ENCODE results near the gene ZNF565.
"Not testable (repeated sequence)": the region's sequence is repeated elsewhere in the genome, so short reads cannot be mapped to it uniquely, and the experiment has no call there.

ZNF565 gene

DNA sequence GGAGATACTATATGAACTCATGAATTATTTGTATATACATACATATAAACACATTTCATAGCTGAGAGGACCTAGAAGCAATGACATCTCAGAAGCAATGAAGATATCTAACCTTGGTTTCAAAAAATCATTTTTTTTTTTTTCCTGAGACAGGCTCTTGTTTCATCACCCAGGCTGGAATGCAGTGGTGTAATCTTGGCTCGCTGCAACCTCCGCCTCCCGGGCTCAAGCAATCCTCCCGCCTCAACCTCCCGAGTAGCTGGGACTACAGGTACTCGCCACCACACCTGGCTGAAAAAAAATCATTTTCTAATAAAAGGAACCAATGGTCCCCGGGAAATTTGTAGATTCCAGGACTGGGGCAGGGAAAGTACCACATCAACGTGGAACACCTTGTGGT is 4.0 kb downstream of the ZNF565 start:
- DNase-seq, result no peak

DNA sequence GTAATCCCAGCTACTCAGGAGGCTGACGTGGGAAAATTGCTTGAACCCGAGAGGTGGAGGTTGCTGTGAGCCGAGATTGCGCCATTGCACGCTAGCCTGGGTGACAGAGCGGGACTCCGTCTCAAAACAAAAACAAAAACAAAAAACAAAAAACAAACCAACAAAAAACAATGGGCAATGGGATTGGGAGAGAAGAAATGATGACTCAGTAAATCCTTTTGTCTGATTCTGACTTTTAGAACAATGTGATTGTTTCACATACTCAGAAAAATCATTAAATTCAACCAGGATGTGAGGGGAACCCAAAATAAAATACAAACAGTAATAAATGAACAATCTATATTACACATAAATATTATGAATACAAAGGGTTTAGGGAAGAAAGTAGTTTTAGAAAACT is 5.1 kb downstream of the ZNF565 start:
- DNase-seq, result no peak

DNA sequence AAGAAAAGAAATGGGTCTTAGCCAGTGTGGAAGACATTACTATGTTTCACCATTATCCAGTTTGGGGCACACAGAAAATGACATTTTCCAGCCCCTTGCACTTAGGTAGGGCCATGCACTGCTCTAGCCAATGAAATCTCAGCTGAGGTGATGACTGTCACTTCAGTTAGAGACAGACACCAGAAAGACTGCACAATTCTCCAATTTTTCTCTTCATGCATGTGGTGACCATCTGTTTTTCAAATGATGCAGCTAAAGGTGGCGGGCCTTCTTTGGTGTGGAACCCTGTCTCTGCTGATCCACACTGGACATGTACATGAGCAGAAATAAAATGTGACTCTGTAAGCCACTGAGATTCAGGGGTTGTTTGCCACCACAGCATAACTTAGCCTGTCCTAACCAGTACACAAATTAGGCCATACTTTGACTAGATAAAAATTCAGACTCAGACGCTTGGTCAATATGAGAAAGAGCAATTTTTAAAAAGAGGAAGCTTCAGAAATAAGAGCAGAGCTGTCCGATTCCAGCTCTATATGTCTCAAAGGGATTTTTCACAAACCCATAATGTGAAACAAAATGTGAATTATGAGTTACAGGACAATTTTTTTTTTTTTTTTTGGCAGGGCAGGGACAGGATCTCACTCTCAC is 6.7 kb downstream of the ZNF565 start:
- no peak for DNase-seq

DNA sequence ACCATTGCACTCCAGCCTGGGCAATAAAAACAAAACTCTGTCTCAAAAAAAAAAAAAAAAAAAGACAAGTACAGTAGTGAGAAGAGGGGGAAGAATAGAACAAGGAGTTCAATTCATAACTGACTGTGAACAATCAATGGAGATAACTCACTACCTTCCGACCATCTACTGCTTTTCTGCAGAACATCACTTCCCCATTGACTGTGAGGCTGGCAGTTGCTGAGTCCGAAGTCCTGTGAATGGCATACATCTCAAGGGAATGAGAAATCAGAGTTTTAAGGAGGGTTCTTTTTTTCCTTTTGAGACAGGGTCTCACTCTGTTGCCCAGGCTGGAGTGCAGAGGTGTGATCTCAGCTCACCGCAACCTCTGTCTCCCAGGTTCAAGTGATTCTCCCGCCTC is 11.2 kb downstream of the ZNF565 start:
- no peak for DNase-seq

DNA sequence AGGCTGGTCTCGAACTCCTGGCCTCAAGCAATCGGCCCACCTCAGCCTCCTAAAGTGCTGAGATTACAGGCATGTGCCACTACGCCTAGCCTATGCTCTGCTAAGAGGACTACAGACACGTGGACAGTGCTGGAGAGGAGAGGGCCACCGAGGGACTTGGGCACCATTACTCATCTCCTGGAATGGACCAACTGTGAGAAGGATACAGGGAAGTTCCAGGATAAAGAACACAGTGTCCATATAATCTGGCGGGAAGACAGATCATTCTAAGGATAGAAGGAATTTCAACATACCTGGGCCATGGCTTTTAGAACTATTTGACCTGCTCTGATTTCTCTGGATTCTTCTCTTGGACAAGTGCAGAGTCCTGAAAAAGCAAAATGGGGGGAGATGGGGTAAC is 12.8 kb downstream of the ZNF565 start:
- DNase-seq, result no peak

DNA sequence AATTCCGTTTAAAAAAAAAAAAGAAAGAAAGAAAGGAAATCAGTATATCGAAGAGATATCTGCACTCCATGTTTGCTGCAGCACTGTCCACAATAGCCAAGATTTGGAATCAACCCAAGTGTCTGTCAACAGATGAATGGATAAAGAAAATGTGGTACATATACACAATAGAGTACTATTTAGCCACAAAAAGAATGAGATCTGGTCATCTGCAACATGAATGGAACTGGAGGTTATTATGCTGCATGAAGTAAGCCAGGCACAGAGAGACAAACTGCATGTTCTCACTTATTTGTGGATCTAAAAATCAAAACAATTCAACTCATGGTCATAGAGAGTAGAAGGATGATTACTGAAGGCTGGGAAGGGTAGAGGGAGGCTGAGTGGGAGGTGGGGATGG is 16.3 kb downstream of the ZNF565 start:
- no peak for DNase-seq

DNA sequence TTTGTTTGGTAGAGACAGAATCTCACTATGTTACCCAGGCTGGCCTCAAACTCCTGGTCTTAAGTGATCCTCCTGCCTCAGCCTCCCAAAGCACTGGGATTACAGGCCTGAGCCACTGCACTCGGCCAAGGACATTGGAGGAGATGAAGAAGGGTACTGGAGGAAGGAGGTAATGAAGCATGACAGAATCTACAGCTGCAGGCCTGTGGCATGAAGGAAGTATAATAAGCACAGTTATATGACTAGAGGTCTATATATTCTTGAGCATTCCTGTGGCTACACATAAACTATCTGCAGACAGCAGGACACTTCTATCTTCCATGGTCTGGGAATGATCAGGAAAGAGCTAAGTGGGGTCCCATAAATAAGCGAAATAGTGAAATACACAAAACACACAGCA is 18.2 kb downstream of the ZNF565 start:
- DNase-seq, result no peak

DNA sequence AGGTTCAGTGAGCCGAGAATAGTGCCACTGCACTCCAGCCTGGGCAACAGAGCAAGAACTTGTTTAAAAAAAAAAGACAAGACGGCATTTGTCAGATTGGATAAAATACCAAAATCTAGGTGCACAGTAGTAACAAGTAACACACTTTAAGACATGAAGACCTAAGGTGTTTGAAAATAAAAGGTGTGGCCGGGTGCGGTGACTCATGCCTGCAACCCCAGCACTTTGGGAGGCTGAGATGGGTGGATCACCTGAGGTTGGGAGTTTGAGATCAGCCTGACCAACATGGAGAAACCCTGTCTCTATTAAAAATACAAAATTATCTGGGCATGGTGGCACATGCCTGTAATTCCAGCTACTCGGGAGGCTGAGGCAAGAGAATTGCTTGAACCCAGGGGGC is 27.7 kb downstream of the ZNF565 start:
- DNase-seq, result not testable (repeated sequence)

DNA sequence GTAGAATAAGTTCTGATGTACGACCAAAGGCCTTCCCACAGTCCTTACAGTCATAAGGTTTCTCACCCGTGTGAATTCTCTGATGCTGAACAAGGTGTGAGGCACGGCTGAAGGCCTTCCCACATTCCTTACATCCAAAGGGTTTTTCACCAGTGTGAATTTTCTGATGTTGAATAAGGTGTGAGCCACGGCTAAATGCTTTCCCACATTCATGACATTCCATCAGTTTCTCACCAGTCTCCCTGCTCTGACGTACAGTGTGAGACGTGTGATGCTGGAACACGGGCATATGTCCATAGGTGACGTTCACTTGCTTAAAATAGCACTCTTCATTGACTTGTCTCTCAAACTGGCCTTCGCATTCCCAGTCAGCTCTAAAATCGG is 31.2 kb downstream of the ZNF565 start:
- DNase-seq, result no peak

DNA sequence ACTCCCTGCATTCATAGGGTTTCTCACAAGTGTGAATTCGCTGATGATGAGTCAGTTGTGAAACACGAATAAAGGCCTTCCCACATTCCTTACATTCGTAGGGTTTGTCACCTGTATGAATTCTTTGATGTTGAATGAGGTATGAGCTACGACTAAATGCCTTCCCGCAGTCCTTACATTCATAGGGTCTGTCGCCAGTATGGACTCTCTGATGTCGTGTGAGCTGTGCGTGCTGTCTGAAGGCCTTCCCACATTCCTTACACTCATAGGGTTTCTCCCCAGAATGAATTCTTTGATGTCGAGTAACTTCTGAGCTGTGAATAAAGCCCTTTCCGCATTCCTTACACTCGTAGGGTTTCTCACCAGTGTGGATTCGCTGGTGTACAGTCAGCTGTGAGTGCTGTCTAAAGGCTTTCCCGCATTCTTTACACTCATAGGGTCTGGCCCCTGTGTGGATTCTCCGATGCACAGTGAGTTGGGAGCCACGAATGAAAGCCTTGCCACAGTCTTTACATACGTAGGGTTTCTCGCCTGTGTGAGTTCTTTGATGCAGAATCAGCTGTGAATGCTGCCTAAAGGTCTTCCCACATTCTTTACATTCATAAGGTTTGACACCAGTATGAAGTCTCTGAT is 31.7 kb downstream of the ZNF565 start:
- peak; percentile 79 for DNase-seq

DNA sequence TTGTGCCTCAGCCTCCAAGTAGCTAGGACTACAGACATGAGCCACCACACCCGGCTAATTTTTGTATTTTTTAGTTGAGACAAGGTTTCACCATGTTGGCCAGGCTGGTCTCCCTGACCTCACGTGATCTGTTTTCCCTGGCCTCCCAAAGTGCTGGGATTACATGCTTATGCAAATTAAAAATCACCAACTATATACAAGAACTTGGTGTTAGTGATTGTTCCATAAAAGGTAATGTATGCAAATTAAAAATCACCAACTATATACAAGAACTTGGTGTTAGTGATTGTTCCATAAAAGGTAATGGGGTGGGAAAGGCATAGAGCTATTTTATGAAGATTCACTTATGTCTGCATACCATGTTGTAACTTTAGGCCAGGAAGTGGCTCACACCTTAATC is 35.4 kb downstream of the ZNF565 start:
- DNase-seq, result not testable (repeated sequence)

DNA sequence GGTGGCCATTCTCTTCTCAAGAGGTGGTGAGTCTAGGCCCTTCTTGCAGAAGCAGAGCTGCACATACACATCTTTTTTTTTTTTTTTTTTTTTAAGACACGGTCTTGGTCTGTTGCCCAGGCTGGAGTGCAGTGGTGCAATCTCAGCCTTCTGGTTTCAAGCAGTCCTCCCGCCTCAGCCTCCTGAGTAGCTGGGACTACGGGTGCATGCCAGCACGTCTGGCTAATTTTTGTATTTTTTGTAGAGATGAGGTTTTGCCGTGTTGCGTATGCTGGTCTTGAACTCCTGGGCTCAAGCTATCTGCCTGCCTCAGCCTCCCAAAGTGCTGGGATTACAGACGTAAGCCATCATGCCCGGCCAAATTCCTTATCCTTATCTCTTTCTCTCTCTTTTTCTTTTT is 40.6 kb downstream of the ZNF565 start:
- not testable (repeated sequence) for DNase-seq

DNA sequence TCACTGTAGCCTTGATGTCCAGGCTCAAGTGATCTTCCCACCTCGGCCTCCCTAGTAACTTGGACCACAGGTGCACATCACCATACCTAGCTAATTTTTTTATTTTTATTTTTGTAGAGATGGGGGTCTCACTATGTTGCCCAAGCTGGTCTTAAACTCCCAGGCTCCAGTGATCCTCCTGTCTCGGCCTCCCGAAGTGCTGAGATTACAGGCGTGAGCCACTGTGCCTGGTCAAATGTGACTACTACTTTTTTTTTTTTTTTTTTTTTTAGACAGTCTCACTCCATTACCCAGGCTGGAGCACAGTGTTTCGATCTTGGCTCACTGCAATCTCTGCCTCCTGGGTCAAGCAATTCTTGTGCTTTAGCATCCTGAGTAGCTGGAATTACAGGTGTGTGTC is 41.6 kb downstream of the ZNF565 start:
- no peak for DNase-seq

DNA sequence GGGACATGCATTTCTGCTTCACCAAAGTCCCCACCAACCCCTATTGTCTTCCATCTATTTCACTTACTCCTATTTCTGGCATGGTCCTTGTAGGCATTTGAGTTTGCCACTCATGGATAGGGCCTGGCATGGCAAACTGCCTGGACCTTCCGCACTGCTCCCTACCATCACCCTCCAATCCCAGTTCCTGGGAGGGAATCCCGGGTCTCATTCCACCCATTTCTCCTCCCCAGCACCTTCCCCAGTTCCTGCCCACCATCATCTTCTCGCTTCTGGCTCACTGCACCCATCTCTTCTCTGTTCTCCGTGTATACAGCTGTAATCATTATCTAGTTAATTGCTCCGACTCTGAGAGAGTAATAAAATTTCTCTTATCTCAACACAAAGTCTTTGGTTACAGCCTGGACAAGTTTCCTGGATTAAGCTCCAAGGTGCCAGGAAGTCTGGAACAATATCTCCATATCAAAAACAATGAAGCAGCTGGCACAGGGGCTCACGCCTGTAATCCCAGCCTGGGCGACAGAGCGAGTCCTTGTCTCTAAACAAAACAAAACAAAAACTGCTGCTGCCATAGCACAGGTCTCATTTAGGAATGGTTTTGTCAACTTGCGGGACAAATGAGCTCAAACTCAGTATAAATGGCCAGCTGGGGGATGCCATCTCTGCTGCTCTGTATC is 45.2 kb downstream of the ZNF565 start:
- no peak for DNase-seq

DNA sequence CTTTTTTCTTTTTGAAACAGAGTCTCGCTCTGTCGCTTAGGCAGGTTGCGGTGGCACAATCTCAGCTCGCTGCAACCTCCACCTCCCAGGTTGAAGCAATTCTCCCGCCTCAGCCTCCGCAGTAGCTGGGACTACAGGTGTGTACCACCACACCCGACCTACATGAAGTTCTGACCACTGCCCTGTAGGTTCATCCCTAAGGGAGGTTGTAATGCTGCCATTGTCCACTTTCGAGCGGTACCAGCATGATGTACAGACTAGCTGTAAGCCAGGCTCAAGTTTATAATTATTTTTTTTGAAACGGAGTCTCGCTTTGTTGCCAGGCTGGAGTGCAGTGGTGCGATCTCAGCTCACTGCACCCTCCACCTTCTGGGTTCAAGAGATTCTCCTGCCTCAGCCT is 50.7 kb downstream of the ZNF565 start:
- DNase-seq, result no peak

DNA sequence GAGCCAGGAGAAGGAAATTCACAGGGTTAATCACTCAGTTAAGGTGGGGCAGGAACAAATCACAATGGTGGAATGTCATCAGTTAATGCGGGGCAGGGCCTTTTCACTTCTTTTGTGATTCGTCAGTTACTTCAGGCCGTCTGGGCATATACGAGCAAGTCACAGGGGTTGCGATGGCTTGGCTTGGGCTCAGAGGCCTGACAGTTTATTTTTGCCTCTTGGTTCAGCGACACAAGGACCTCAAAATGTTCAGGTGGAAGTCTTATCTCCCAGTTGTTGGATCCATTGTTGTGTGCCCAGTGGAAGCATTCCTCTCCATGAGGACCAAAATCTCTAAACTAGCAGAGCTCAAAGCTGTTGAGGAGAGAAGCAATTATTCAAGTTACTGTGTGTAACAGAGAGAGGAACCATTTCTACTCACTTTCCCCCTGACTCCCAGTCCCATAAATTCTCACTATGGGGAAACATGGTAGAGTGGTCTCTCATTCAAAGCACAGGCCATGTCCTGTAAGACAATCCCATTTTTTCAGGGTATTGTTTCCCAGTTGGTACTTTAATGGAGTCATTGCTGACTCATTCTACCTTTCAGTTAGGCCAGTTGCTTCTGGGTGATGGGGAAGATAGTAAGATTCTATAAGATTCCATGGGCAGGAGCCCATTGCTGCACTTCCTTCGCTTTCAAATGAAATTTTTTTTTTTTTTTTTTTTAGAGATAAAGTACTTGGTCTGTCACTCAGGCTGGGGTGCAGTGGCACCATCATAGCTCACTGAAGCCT is 53.5 kb downstream of the ZNF565 start:
- DNase-seq, result no peak

DNA sequence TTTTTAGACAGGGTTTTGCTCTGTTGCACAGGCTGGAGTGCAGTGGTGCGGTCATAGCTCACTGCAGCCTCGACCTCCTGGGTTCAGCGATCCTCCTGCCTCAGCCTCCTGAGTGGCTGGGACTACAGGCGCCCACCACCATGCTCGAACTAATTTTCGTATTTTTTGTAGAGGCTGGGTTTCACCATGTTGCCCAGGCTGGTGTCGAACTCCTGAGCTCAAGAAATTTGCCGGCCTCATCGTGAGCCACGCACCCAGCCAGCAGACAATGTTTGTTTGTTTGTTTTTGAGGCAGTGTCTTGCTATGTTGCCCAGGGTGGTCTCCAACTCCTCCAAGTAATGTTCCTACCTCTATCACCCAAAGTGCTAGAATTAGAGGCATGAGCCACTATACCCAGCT is 61.3 kb downstream of the ZNF565 start:
- DNase-seq, result no peak

DNA sequence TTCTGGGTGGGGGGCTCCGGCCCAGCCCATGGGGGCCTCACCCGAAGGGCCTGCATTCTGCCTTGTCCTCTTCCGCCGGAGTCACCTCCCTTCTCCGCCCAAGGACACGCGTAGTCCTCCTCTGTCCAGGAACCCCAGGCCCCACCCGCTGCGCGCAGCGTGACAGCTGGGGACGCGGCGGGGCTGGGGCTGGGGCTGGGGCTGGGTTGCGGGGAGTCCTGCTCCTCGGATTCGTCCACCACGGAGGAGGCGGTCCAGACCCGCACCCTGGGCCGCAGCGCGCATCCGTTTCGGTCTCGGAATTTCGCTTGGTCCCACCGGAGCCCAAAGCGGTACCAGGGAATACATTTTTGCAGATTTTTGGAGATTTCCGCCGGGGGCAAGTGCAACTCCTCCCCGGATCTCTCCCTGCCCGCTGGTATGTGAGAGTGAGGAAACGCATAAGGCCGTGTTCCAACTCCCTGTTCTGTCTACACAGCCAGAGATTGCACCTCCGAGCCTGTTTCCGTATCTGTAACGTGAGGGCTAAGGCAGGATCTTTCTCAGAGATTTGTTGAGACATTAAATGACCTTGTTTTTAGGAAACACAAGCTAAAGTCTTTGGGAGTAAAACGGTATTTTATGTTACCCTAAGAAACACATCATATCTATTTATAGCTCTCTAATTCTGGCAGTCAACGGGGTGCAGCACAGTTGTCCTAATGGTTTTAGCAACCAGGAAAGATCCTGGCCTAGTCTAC is 61.9 kb downstream of the ZNF565 start, which contains the start of gene COX7A1:
Gene COX7A1, minus strand, starts transcription at position 96 of the 740 bp plus-strand sequence. Its CDS starts 40 bp downstream, at position 56.
- DNase-seq, result no peak

DNA sequence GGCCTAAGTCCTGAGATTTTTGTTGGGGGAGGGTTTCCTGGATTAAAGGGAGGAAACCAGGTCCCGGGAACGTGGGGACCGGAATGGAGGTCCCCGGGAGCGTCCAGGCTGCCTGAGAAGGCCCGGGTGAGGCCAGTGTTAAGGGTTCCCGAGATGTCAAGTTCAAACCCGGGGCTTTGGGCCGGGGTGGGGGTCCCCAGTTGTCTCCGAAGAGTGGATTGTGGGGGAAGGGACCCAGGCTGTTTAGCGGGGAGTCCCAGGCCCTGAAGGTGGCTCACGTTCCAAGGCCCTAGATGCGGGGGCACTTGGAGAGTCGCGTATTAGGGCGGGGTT is 62.5 kb downstream of the ZNF565 start:
- DNase-seq, result no peak

DNA sequence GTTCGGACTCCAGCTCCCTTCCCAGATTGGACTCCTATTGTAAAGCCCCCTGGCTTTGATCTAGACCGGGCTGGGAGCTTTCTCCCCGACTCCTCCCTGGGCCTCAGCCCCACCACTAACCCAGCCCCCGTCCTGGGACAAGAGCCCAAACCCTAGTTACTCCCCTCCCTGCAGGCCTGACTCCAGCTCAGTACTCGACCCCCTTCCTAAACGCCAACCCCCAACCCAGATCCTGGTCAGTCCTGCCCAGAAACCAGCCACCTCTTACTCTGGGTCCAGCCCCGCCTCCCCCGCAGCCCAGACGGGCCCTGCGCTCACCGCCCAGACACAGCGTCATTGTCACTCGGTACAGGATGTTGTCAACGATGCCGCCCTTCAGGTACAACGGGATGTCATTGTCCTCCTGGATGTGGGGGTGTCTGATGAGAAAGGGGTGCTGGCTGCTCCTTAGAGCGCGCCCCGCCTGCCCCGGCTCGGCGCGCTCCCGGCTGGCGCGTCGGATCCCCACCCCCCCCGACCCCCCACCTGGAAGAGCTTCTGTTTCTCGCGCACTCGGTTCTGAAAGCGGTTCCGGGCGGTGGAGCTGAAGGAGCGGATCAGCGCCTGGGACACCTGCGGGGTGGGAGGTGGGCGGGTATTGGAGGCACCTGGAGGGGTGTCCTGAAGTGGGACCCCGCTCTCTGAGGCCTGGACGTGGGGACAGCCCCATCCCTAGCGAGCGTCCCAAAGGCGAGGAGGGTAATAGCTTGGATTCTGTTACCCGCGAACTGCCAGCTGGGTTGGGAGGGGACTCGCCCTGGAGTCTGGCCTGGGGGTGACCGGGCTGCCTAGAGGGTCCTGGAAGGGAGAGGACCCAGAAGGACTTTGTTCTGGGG is 63.1 kb downstream of the ZNF565 start:
- DNase-seq, result no peak

DNA sequence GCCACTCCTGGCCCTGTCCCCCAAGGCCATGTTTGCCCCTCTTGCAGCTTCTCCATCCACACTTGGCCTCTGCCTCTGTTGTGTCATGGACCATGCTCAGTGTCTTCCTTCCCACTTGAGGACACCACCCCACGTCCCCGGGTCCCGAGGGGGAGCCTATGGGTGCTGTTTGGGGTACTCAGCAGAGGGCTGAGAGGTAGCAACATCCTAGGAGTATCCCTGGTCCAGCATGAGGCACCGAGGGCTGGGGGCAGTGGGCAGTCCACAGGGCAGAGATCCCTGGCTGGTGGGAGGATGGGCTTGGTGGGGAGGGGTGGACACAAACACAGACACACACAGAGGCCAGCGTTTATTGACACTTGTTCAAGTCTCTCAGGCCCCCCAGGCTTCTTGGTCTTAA is 63.9 kb downstream of the ZNF565 start:
- DNase-seq, result no peak

Measured in islet precursor cell (in vitro differentiated cells).